Body of pancreas (tissue), 4 donors: Measurements from ENCODE around the gene TUNAR.

Source experiments
- CTCF ChIP-seq, 7 experiments: fragments of 450-650 bp in 4 of 7; fragments of 200-600 bp in 3 of 7; sonication (generic) in 3 of 7; IDR thresholded peaks; one replicate each; pipeline ENCODE4 v1.5.1; 2016 to 2019; ENCODE audit warnings: antibody characterized with exemption in 7 of 7
- POLR2A ChIP-seq, 3 donors: fragments of 450-650 bp; IDR thresholded peaks; one replicate each; pipeline ENCODE4 v1.6.1; 2016; ENCODE audit warnings: antibody characterized with exemption in 3 of 3, mild to moderate bottlenecking in 2 of 3

GRCh38 chr14:95951359-95951758 is 74.7 kb downstream of the TUNAR start:
- no peak for TF ChIP-seq POLR2A (IDR thresholded peaks at IDR 0.05)
- TF ChIP-seq CTCF (IDR thresholded peaks at IDR 0.05) = no peak
